Measurements from ENCODE around the gene HOXA3.

DNA sequence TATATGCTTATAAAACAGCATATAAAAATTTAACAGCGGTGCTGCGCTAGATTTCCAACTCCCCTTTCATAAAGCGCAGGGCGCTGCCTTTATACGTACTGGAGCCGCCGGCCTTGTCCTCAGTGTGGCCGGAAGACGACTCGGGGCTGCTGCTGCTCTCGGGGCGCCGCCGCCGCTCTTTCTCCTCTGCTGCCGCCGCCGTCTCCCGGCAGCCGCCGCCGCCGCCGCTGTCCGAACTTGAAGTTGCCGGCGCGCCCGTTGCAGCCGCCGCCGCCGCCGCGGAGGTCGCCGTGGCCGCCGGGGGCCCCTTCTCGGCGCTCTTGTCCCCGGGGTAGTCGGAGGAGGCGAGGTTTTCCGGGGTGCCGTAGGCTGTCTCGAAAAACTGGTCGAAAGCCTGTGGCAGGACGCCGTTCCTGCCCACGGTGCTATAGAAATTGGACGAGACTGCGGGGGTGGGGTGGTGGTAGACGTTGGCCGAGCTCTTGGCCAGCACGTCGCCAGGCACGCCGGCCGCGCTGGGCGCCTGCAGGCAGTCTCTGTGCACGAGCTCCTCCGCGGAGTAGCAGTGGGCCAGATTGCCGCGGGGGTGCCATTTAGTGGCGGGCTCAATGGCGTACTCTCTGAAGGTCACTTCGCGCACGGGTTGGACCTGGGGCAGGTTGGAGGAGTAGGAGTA, 32.1 kb upstream of the HOXA3 start:
- TF ChIP-seq, protein P1, sequence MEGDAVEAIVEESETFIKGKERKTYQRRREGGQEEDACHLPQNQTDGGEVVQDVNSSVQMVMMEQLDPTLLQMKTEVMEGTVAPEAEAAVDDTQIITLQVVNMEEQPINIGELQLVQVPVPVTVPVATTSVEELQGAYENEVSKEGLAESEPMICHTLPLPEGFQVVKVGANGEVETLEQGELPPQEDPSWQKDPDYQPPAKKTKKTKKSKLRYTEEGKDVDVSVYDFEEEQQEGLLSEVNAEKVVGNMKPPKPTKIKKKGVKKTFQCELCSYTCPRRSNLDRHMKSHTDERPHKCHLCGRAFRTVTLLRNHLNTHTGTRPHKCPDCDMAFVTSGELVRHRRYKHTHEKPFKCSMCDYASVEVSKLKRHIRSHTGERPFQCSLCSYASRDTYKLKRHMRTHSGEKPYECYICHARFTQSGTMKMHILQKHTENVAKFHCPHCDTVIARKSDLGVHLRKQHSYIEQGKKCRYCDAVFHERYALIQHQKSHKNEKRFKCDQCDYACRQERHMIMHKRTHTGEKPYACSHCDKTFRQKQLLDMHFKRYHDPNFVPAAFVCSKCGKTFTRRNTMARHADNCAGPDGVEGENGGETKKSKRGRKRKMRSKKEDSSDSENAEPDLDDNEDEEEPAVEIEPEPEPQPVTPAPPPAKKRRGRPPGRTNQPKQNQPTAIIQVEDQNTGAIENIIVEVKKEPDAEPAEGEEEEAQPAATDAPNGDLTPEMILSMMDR (conservative IDR thresholded peaks at IDR 0.05) = no peak
- no peak for TF ChIP-seq EZH2 (IDR thresholded peaks at IDR 0.05; ENCODE audit: low read depth)
